AG09319 (cell line): ENCODE results near the gene VPS4A.

Experiments used
- DNase-seq: peaks from one replicate; pipeline ENCODE4 v3.0.0-alpha.2; 2010; ENCODE audit warnings: low read depth; ENCODE audit errors: extremely low read depth
- TF ChIP-seq, protein P1 (sequence below): IDR thresholded peaks from 2 replicates; pipeline ENCODE4 v1.5.1; 2011; ENCODE audit warnings: low read depth, mild to moderate bottlenecking, inconsistent platforms, low read length, moderate library complexity

VPS4A gene

GRCh38 chr16:69340095-69340644 is 29.0 kb downstream of the VPS4A start:
- no peak for DNase-seq

GRCh38 chr16:69344171-69344570 is 33.0 kb downstream of the VPS4A start:
- no peak for DNase-seq
- TF ChIP-seq, protein P1, sequence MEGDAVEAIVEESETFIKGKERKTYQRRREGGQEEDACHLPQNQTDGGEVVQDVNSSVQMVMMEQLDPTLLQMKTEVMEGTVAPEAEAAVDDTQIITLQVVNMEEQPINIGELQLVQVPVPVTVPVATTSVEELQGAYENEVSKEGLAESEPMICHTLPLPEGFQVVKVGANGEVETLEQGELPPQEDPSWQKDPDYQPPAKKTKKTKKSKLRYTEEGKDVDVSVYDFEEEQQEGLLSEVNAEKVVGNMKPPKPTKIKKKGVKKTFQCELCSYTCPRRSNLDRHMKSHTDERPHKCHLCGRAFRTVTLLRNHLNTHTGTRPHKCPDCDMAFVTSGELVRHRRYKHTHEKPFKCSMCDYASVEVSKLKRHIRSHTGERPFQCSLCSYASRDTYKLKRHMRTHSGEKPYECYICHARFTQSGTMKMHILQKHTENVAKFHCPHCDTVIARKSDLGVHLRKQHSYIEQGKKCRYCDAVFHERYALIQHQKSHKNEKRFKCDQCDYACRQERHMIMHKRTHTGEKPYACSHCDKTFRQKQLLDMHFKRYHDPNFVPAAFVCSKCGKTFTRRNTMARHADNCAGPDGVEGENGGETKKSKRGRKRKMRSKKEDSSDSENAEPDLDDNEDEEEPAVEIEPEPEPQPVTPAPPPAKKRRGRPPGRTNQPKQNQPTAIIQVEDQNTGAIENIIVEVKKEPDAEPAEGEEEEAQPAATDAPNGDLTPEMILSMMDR, result no peak

More at GRCh38 chr16:69340095-69340644, 29.0 kb downstream of the VPS4A start:
- TF ChIP-seq, protein P1, result no peak

GRCh38 chr16:69345923-69346322 is 34.8 kb downstream of the VPS4A start:
- TF ChIP-seq, protein P1, result no peak
- DNase-seq, result no peak

- TF ChIP-seq, protein P1, result no peak
- no peak for DNase-seq
Observed at GRCh38 chr16:69346683-69347082, 35.5 kb downstream of the VPS4A start.

DNA sequence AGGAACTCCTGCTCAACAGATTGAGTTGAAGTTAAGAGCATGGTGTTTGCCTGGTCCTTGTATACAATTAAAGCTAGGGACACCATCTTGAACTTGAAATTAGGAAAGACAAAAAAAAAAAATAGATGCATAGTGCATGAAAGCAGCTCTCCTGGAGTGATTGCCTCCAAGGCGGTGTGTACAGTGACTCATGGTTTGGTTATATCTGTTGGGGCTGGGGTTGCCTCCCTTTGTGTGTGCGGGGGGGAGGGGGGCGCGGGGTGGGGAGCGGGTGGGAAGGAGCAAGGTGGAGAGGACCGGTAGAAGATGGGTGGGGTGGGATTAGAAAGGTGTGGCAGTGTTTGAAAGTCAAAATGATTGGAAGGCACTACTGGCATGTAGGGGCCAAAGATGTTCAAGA is 37.1 kb downstream of the VPS4A start:
- TF ChIP-seq, protein P1, result no peak
- DNase-seq, result no peak

- TF ChIP-seq, protein P1, result no peak
- DNase-seq, result no peak
Observed at GRCh38 chr16:69349536-69349935, 38.4 kb downstream of the VPS4A start.

DNA sequence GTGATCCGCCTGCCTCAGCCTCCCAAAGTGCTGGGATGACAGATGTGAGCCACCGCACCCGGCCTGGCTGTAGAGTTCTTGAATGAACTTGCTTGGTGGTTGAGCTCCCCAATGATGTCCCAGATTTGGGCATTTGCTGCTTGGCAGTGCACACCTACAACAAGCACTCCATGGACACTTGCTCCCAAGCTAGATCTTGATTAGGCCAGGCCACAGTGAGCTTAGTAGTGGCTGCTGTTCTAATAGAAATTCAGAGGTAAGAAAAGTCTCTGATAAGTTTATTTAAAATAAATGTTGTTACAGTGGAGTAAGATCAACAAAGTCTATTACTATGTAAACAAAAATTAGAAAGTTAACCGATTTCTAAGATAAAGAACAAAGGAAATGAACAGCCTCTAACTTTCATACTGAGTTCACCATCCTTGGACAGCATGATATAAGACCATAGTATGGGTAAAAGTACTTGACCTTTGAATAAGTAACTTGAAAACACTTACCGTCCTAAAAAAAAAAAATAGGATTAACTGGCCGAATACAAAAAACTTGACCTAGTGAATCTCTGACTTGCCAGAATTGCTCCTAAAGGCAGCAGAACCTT is 39.5 kb downstream of the VPS4A start:
- no peak for DNase-seq
- TF ChIP-seq, protein P1, result no peak
